OCI-LY7 (cell line): Measurements from ENCODE around the gene ARHGAP18. TPM values are rescaled to one million over a fixed set of nuclear protein-coding genes. Genes with fewer than 3 reads are reported as not detected.

Source experiments
- BruUV-seq: library from RNA; stranded (reverse); fragments of 400-500 nt; replicated peaks from 2 replicates; lab custom pipeline; 2021; lab: Mats Ljungman, UMichigan
- CTCF ChIA-PET: fragments of 300-600 bp; sonication (Branson Sonifier 250); formaldehyde crosslinking; loops from one replicate; lab custom pipeline; 2022; ENCODE audit warnings: antibody characterized with exemption; ENCODE audit not compliant: unreplicated experiment; lab: Charles Lee
- POLR2A ChIA-PET: fragments of 300-600 bp; sonication (Branson Sonifier 250); formaldehyde crosslinking; loops from one replicate; lab custom pipeline; 2022; ENCODE audit warnings: antibody characterized with exemption; lab: Charles Lee
- DNase-seq: peaks from one replicate; pipeline ENCODE4 v3.0.0-alpha.2; 2015; ENCODE audit warnings: low spot score
- H2AFZ ChIP-seq: fragments of 200-600 bp; sonication (generic), shearing (Covaris generic); 2 replicates; pipeline ENCODE4 v1.6.1; 2014; ENCODE audit warnings: mild to moderate bottlenecking, antibody characterized with exemption, low read length, moderate library complexity
- H3K27ac ChIP-seq: fragments of 200-600 bp; sonication (generic); 2 replicates; pipeline ENCODE4 v1.5.1; 2014; ENCODE audit warnings: mixed run types, low read depth, mild to moderate bottlenecking, moderate library complexity, low read length, inconsistent platforms; ENCODE audit not compliant: poor library complexity, severe bottlenecking
- H3K36me3 ChIP-seq: fragments of 200-600 bp; sonication (generic); 2 replicates; pipeline ENCODE4 v1.6.1; 2014; ENCODE audit warnings: mild to moderate bottlenecking, antibody characterized with exemption, low read length, moderate library complexity, mixed read lengths; ENCODE audit not compliant: insufficient read depth
- H3K4me1 ChIP-seq: fragments of 200-600 bp; sonication (generic); 2 replicates; pipeline ENCODE4 v1.5.1; 2014; ENCODE audit warnings: mild to moderate bottlenecking, low read length; ENCODE audit not compliant: insufficient read depth, poor library complexity, severe bottlenecking
- H3K4me2 ChIP-seq: fragments of 200-600 bp; sonication (generic); 2 replicates; pipeline ENCODE4 v1.6.1; 2014; ENCODE audit warnings: mild to moderate bottlenecking, low read length
- H3K4me3 ChIP-seq: fragments of 200-600 bp; sonication (generic); 2 replicates; pipeline ENCODE4 v1.5.1; 2014; ENCODE audit warnings: mild to moderate bottlenecking, low read depth, low read length; ENCODE audit not compliant: poor library complexity, severe bottlenecking
- H3K79me2 ChIP-seq: fragments of 200-600 bp; sonication (generic); 2 replicates; pipeline ENCODE4 v1.6.1; 2016; ENCODE audit warnings: low read depth, mild to moderate bottlenecking, low read length, moderate library complexity, mixed read lengths; ENCODE audit not compliant: insufficient read depth
- H3K9me2 ChIP-seq: fragments of 200-600 bp; sonication (generic); 2 replicates; pipeline ENCODE4 v1.6.1; 2016; ENCODE audit warnings: mild to moderate bottlenecking, low read length, mixed read lengths; ENCODE audit not compliant: insufficient read depth
- H3K9me3 ChIP-seq: fragments of 200-600 bp; sonication (generic); 2 replicates; pipeline ENCODE4 v1.6.1; 2014; ENCODE audit warnings: mild to moderate bottlenecking, mixed run types, low read length, mixed read lengths
- H4K20me1 ChIP-seq: fragments of 200-600 bp; sonication (generic); 2 replicates; pipeline ENCODE4 v1.6.1; 2014; ENCODE audit warnings: mild to moderate bottlenecking, antibody characterized with exemption, low read length, moderate library complexity, mixed read lengths; ENCODE audit not compliant: insufficient read depth
- CTCF ChIP-seq: fragments of 200-600 bp; sonication (generic); conservative IDR thresholded peaks from 2 replicates; pipeline ENCODE4 v1.5.1; 2014; ENCODE audit warnings: mild to moderate bottlenecking, antibody characterized with exemption, low read length, moderate library complexity, mixed read lengths
- EZH2phosphoT487 ChIP-seq: fragments of 200-600 bp; sonication (generic); IDR thresholded peaks from 2 replicates; pipeline ENCODE4 v1.6.1; 2018; ENCODE audit warnings: low read depth, borderline replicate concordance, mild to moderate bottlenecking, mixed run types, antibody characterized with exemption, low read length, moderate library complexity, mixed read lengths
- intact Hi-C: fragments of 100-400 bp; cut with micrococcal nuclease; formaldehyde crosslinking; loops from one replicate; pipeline ENCODE4 v1.10.0; 2022; ENCODE audit not compliant: unreplicated experiment
- total RNA-seq, 2 experiments: library from RNA; depleted of rRNA in 1 of 2; stranded (reverse); fragments of >200 nt in 1 of 2; shearing (Covaris generic) in 1 of 2; gene quantifications; 2 replicates each; pipeline ENCODE4 v1.2.3, GENCODE V29; 2014 to 2022

The ARHGAP18 gene
- total RNA-seq, 2 experiments from 2014 or later: 4.8 to 7.5 TPM

GRCh38 chr6:129750360-129750759 is 40.4 kb upstream of the ARHGAP18 start:
- H2AFZ ChIP-seq: peak overlapping the region; percentile 98; the same call in 1 of the 2 replicates
- H3K27ac ChIP-seq: peak overlapping the region; percentile 56
- no peak for TF ChIP-seq CTCF
- TF ChIP-seq EZH2phosphoT487: no peak
- peak overlapping the region; percentile 66; the same call in 1 of the 2 replicates for H3K4me2 ChIP-seq
- H3K9me2 ChIP-seq: no peaks in the 10 kb centered on the region
- no peaks in the 10 kb centered on the region for H3K36me3 ChIP-seq
- ChIA-PET CTCF (interaction anchor here (1.0 to 1.4 kb wide), 3 partner anchors 11 to 251 kb away, joined by 3 to 4 read pairs (median 3); no protein-coding TSS in a partner anchor), POLR2A (interaction anchor here (0.6 to 1.3 kb wide), 5 partner anchors 19 to 1909 kb away, joined by 3 to 9 read pairs (median 3); no protein-coding TSS in a partner anchor)
- H3K4me1 ChIP-seq: peaks cover 44% of the 10 kb centered on the region
- H3K4me3 ChIP-seq: no peak overlapping the region
- no peaks in the 10 kb centered on the region for H3K9me3 ChIP-seq
- no TSS peak for BruUV-seq
- H4K20me1 ChIP-seq: no peaks in the 10 kb centered on the region
- H3K79me2 ChIP-seq: no peaks in the 10 kb centered on the region
- DNase-seq: no peak
- intact Hi-C loops: no loop called here

- H3K4me2 ChIP-seq: peak overlapping the region; percentile 66
- DNase-seq: peak; percentile 53
- no peak for TF ChIP-seq EZH2phosphoT487
- TF ChIP-seq CTCF: no peak
- H3K27ac ChIP-seq: peak overlapping the region; percentile 56
- no peaks in the 10 kb centered on the region for H3K9me2 ChIP-seq
- no TSS peak for BruUV-seq
- H3K36me3 ChIP-seq: no peaks in the 10 kb centered on the region
- no peaks in the 10 kb centered on the region for H3K9me3 ChIP-seq
- H4K20me1 ChIP-seq: no peaks in the 10 kb centered on the region
- peak overlapping the region; percentile 98 for H2AFZ ChIP-seq
- intact Hi-C loops: loop anchor here (2.0 to 5.0 kb wide), 2 partner anchors 63 to 387 kb away; no protein-coding TSS in a partner anchor
- H3K4me1 ChIP-seq: peaks cover 44% of the 10 kb centered on the region
- POLR2A ChIA-PET: interaction anchor here (0.6 to 1.6 kb wide), 10 partner anchors 10 to 1910 kb away, joined by 3 to 9 read pairs (median 4); no protein-coding TSS in a partner anchor
- no peaks in the 10 kb centered on the region for H3K79me2 ChIP-seq
- CTCF ChIA-PET: interaction anchor here (0.7 to 1.4 kb wide), 4 partner anchors 11 to 250 kb away, joined by 3 to 4 read pairs (median 3); no protein-coding TSS in a partner anchor
- H3K4me3 ChIP-seq: peak overlapping the region; percentile 8
Observed at GRCh38 chr6:129749749-129750120, 39.8 kb upstream of the ARHGAP18 start.
